H9 (cell line): Measurements from ENCODE around the gene TBC1D22A. TPM values are rescaled to one million over a fixed set of nuclear protein-coding genes. Genes with fewer than 3 reads are reported as not detected.

Experiments
- DNase-seq: peaks from one replicate; pipeline ENCODE4 v3.0.0-alpha.2; 2017
- H2AFZ ChIP-seq: one replicate; pipeline ENCODE4 v1.6.1; 2013; ENCODE audit warnings: mild to moderate bottlenecking, low read length, control low read depth, moderate library complexity
- H2AK5ac ChIP-seq: 2 replicates; pipeline ENCODE4 v1.6.1; 2013; ENCODE audit warnings: low read length, control low read depth, mixed read lengths; ENCODE audit not compliant: insufficient read length
- H2BK120ac ChIP-seq: one replicate; pipeline ENCODE4 v1.6.1; 2013; ENCODE audit warnings: low read depth, mild to moderate bottlenecking, low read length, control low read depth, inconsistent platforms; ENCODE audit not compliant: poor library complexity, severe bottlenecking
- H2BK12ac ChIP-seq: 2 replicates; pipeline ENCODE4 v1.6.1; 2013; ENCODE audit warnings: low read length, control low read depth, mixed read lengths, low read depth; ENCODE audit not compliant: insufficient read length
- H2BK15ac ChIP-seq: 2 replicates; pipeline ENCODE4 v1.6.1; 2013; ENCODE audit warnings: low read depth, low read length, control low read depth
- H2BK20ac ChIP-seq: one replicate; pipeline ENCODE4 v1.6.1; 2013; ENCODE audit warnings: low read depth, mild to moderate bottlenecking, low read length, control low read depth, inconsistent platforms; ENCODE audit not compliant: poor library complexity, severe bottlenecking
- H2BK5ac ChIP-seq: 2 replicates; pipeline ENCODE4 v1.6.1; 2013; ENCODE audit warnings: low read length, control low read depth, mixed read lengths; ENCODE audit not compliant: insufficient read length
- H3K14ac ChIP-seq: 2 replicates; pipeline ENCODE4 v1.6.1; 2013; ENCODE audit warnings: low read length, control low read depth; ENCODE audit not compliant: insufficient read depth
- H3K18ac ChIP-seq: 2 replicates; pipeline ENCODE4 v1.6.1; 2013; ENCODE audit warnings: low read depth, mild to moderate bottlenecking, mixed read lengths, low read length, control low read depth; ENCODE audit not compliant: insufficient read length
- H3K23ac ChIP-seq: 2 replicates; pipeline ENCODE4 v1.6.1; 2013; ENCODE audit warnings: low read length, control low read depth, mixed read lengths, low read depth; ENCODE audit not compliant: insufficient read length
- H3K23me2 ChIP-seq: 2 replicates; pipeline ENCODE4 v1.6.1; 2013; ENCODE audit warnings: low read depth, mild to moderate bottlenecking, mixed read lengths, low read length, control low read depth; ENCODE audit not compliant: insufficient read length, poor library complexity, severe bottlenecking
- H3K27ac ChIP-seq: 2 replicates; pipeline ENCODE4 v1.5.1; 2013; ENCODE audit warnings: low read length, control low read depth, mixed read lengths, low read depth; ENCODE audit not compliant: insufficient read length
- H3K27me3 ChIP-seq: 2 replicates; pipeline ENCODE4 v1.6.1; 2013; ENCODE audit warnings: low read length, control low read depth, inconsistent platforms; ENCODE audit not compliant: insufficient read depth
- H3K4ac ChIP-seq: 2 replicates; pipeline ENCODE4 v1.6.1; 2013; ENCODE audit warnings: low read depth, mild to moderate bottlenecking, control low read depth, inconsistent platforms, low read length, moderate library complexity
- H3K4me1 ChIP-seq: 2 replicates; pipeline ENCODE4 v1.6.1; 2013; ENCODE audit warnings: low read length, control low read depth, inconsistent platforms; ENCODE audit not compliant: insufficient read depth
- H3K4me2 ChIP-seq: 2 replicates; pipeline ENCODE4 v1.6.1; 2013; ENCODE audit warnings: low read length, control low read depth, mixed read lengths; ENCODE audit not compliant: insufficient read length, insufficient read depth
- H3K56ac ChIP-seq: 2 replicates; pipeline ENCODE4 v1.6.1; 2013; ENCODE audit warnings: low read depth, mild to moderate bottlenecking, mixed read lengths, low read length, control low read depth; ENCODE audit not compliant: insufficient read length
- H3K79me1 ChIP-seq: 2 replicates; pipeline ENCODE4 v1.6.1; 2013; ENCODE audit warnings: low read depth, mild to moderate bottlenecking, moderate library complexity, low read length, control low read depth, inconsistent platforms; ENCODE audit not compliant: insufficient read depth, poor library complexity, severe bottlenecking
- H3K79me2 ChIP-seq: 2 replicates; pipeline ENCODE4 v1.6.1; 2013; ENCODE audit warnings: low read length, control low read depth, inconsistent platforms; ENCODE audit not compliant: insufficient read depth
- H3K9ac ChIP-seq: 2 replicates; pipeline ENCODE4 v1.6.1; 2013; ENCODE audit warnings: low read length, control low read depth, mixed read lengths; ENCODE audit not compliant: insufficient read length; ENCODE audit errors: extremely low read depth
- H3K9me3 ChIP-seq: one replicate; pipeline ENCODE4 v1.6.1; 2013; ENCODE audit warnings: low read depth, low read length, inconsistent platforms; ENCODE audit not compliant: control insufficient read depth
- H3T11ph ChIP-seq: one replicate; pipeline ENCODE4 v1.6.1; 2013; ENCODE audit warnings: mild to moderate bottlenecking, low read length, control low read depth, inconsistent platforms
- H4K20me1 ChIP-seq: one replicate; pipeline ENCODE4 v1.6.1; 2013; ENCODE audit not compliant: control insufficient read depth, insufficient read length, insufficient read depth
- H4K5ac ChIP-seq: 2 replicates; pipeline ENCODE4 v1.6.1; 2013; ENCODE audit warnings: low read depth, mild to moderate bottlenecking, mixed read lengths, low read length, control low read depth; ENCODE audit not compliant: insufficient read length
- H4K8ac ChIP-seq: replicated peaks from 2 replicates; pipeline ENCODE4 v1.6.1; 2013; ENCODE audit warnings: low read length, control low read depth, mixed read lengths, low read depth; ENCODE audit not compliant: insufficient read length
- H4K91ac ChIP-seq: 2 replicates; pipeline ENCODE4 v1.6.1; 2013; ENCODE audit warnings: low read depth, mild to moderate bottlenecking, moderate library complexity, mixed read lengths, low read length, control low read depth; ENCODE audit not compliant: insufficient read length
- H3K27ac Mint-ChIP-seq, 3 experiments: 2 replicates in 2 of 3; 3 replicates in 1 of 3; pipeline ENCODE4 v1.8.0; 2020 to 2021; ENCODE audit warnings: mixed read lengths in 3 of 3, mild to moderate bottlenecking in 1 of 3, moderate library complexity in 1 of 3
- H3K27me3 Mint-ChIP-seq: 2 replicates; pipeline ENCODE4 v1.8.0; 2021; ENCODE audit warnings: low read depth, mild to moderate bottlenecking, moderate library complexity, mixed read lengths
- H3K36me3 Mint-ChIP-seq, 3 experiments: 2 replicates in 2 of 3; 3 replicates in 1 of 3; pipeline ENCODE4 v1.8.0; 2020 to 2021; ENCODE audit warnings: low read depth in 3 of 3, mixed read lengths in 3 of 3; ENCODE audit not compliant: insufficient read depth in 1 of 3
- H3K4me1 Mint-ChIP-seq, 2 experiments: 2 replicates each; pipeline ENCODE4 v1.8.0; 2020; ENCODE audit warnings: mixed read lengths in 2 of 2
- H3K4me3 Mint-ChIP-seq, 2 experiments: 2 replicates in 1 of 2; 3 replicates in 1 of 2; pipeline ENCODE4 v1.8.0; 2020 to 2021; ENCODE audit warnings: mild to moderate bottlenecking in 2 of 2, mixed read lengths in 2 of 2, moderate library complexity in 1 of 2
- H3K9me3 Mint-ChIP-seq, 2 experiments: 2 replicates in 1 of 2; 3 replicates in 1 of 2; pipeline ENCODE4 v1.8.0; 2020; ENCODE audit warnings: mild to moderate bottlenecking in 2 of 2, mixed read lengths in 2 of 2, moderate library complexity in 1 of 2
- CTCF ChIP-seq: fragments of 200-600 bp; sonication (generic); conservative IDR thresholded peaks from 3 replicates; pipeline ENCODE4 v1.8.0; 2021; ENCODE audit warnings: antibody characterized with exemption, mild to moderate bottlenecking
- WGBS: extraction: QIAGEN DNeasy Blood & Tissue Kit; methylation state at CpG from one replicate; pipeline ENCODE4 v1.1.7; 2013; ENCODE audit warnings: missing lambda C conversion rate, low lambda C conversion rate, mixed read lengths; ENCODE audit not compliant: insufficient read length; ENCODE audit errors: extremely low coverage; 5-methylcytosine and 5-hydroxymethylcytosine counted together
- total RNA-seq: library from RNA; stranded (reverse); gene quantifications from 2 replicates; pipeline ENCODE4 v1.2.1, GENCODE V29; 2021

TBC1D22A gene
- total RNA-seq, 1 experiment from 2014 or later, result 20.8 TPM

GRCh38 chr22:47044722-47045535 lies 282.5 kb downstream of the TBC1D22A start:
- Histone ChIP-seq H3K14ac (no peak overlapping the region), H4K20me1 (no peaks in the 10 kb centered on the region), H2AK5ac (no peak overlapping the region), H3K79me1 (no peaks in the 10 kb centered on the region), H2BK5ac (no peak overlapping the region), H3K4ac (no peak overlapping the region), H2BK20ac (no peak overlapping the region), H4K91ac (no peak overlapping the region), H2BK15ac (no peak overlapping the region), H4K5ac (no peak overlapping the region), H3K23ac (no peak overlapping the region), H3K56ac (no peak overlapping the region), H3K27ac (no peak overlapping the region), H2BK12ac (no peak overlapping the region), H2BK120ac (no peak overlapping the region), H3K23me2 (no peaks in the 10 kb centered on the region), H2AFZ (no peak overlapping the region), H3T11ph (no peak overlapping the region), H4K8ac (no peak overlapping the region), H3K18ac (no peak overlapping the region), H3K27me3 (no peaks in the 10 kb centered on the region), H3K4me1 (no peaks in the 10 kb centered on the region; the same call in 1 of the 2 replicates), H3K79me2 (no peaks in the 10 kb centered on the region; the same call in 1 of the 2 replicates), H3K4me2 (no peak overlapping the region), H3K9me3 (no peaks in the 10 kb centered on the region), H3K9ac (no peak overlapping the region)
- Mint-ChIP-seq H3K4me3 (no peak overlapping the region), H3K9me3 (no peaks in the 10 kb centered on the region), H3K36me3 (no peaks in the 10 kb centered on the region; a peak in 1 of 7 replicates), H3K27ac (no peak overlapping the region; a peak in 1 of 7 replicates), H3K27me3 (no peaks in the 10 kb centered on the region; the same call in none of the 2 replicates), H3K4me1 (peaks cover 17 to 18% of the 10 kb centered on the region in 2 experiments)
- TF ChIP-seq CTCF, result no peak
- no CpG with 5 or more reads among the region's 29 CpGs for WGBS
- no peak for DNase-seq
